ENCODE results near the gene FCGR3B.
A peak's percentile ranks its signal among the peaks of the same experiment; 100 is the strongest.
"Not testable (repeated sequence)": the region's sequence is repeated elsewhere in the genome, so short reads cannot be mapped to it uniquely, and the experiment has no call there.

The FCGR3B gene

DNA sequence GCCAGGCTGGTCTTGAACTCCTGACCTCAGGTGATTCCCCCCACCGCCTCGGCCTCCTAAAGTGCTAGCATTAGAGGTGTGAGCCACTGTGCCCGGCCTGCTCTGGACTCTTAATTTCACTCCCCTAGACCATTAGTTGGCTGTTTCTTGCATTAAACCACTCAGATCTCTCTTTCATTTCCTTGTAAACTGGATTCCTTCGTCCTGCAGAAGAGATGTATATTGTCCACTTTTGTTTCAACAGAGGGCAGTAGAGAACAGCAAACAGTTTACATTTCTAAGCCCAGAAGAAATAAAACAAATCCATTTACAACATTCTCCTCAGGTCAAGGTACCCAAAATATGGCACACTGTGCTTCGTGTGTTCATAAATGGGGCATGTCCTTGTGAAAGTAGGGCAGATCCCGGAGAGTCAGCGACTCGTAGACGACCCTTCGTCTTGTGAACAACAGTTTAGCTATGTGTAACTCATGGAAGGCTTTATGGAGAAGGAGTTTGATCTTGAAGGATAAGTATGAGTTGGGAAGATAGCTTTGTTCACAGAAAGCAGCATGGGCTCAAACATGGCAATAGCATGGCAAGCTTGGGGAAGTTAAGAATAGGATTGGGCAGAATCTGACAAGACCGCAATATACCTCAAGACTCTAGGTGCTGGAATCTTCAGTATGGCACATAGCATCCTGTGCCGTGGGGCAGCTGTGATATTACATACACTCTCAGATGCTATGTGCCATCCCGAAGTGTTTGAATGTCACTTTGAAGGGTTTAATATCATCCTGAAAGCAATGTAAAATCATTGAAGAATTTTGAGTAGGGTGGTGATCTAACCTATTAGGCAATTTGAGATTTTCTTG, 16.8 kb upstream of the FCGR3B start:
- H3K36me3 ChIP-seq (ENCODE audit: insufficient read depth, low read length); H3K9me3 ChIP-seq (ENCODE audit: low read length); H4K20me1 ChIP-seq (ENCODE audit: insufficient read depth, low read length); H3K9me2 ChIP-seq (ENCODE audit: low read depth, low read length); H3K4me2 ChIP-seq (ENCODE audit: low read length); H3K79me2 ChIP-seq (ENCODE audit: insufficient read depth, low read length); H2AFZ ChIP-seq (ENCODE audit: low read length); H3K27me3 ChIP-seq (ENCODE audit: insufficient read depth, low read length); H3K4me1 ChIP-seq (ENCODE audit: insufficient read depth, low read length, severe bottlenecking); H3K27ac ChIP-seq (ENCODE audit: low read depth, low read length, poor library complexity, severe bottlenecking); H3F3A ChIP-seq (ENCODE audit: insufficient read depth, low read length); H3K4me3 ChIP-seq (ENCODE audit: low read depth, low read length, poor library complexity, severe bottlenecking); H3K9ac ChIP-seq (ENCODE audit: low read length): not testable (repeated sequence)
- peak; percentile 74 for TF ChIP-seq CTCF (IDR thresholded peaks at IDR 0.05; ENCODE audit: low read length)

GRCh38 chr1:161644855-161645254, 13.9 kb upstream of the FCGR3B start:
- H3K27ac ChIP-seq (ENCODE audit: low read depth, low read length, poor library complexity, severe bottlenecking); H3K9me3 ChIP-seq (ENCODE audit: low read length); H3K4me2 ChIP-seq (ENCODE audit: low read length); H3K9ac ChIP-seq (ENCODE audit: low read length); H4K20me1 ChIP-seq (ENCODE audit: insufficient read depth, low read length); H3K27me3 ChIP-seq (ENCODE audit: insufficient read depth, low read length); H2AFZ ChIP-seq (ENCODE audit: low read length); H3K9me2 ChIP-seq (ENCODE audit: low read depth, low read length); H3K36me3 ChIP-seq (ENCODE audit: insufficient read depth, low read length); H3K4me3 ChIP-seq (ENCODE audit: low read depth, low read length, poor library complexity, severe bottlenecking); H3K4me1 ChIP-seq (ENCODE audit: insufficient read depth, low read length, severe bottlenecking); H3K79me2 ChIP-seq (ENCODE audit: insufficient read depth, low read length); H3F3A ChIP-seq (ENCODE audit: insufficient read depth, low read length): not testable (repeated sequence)

DNA sequence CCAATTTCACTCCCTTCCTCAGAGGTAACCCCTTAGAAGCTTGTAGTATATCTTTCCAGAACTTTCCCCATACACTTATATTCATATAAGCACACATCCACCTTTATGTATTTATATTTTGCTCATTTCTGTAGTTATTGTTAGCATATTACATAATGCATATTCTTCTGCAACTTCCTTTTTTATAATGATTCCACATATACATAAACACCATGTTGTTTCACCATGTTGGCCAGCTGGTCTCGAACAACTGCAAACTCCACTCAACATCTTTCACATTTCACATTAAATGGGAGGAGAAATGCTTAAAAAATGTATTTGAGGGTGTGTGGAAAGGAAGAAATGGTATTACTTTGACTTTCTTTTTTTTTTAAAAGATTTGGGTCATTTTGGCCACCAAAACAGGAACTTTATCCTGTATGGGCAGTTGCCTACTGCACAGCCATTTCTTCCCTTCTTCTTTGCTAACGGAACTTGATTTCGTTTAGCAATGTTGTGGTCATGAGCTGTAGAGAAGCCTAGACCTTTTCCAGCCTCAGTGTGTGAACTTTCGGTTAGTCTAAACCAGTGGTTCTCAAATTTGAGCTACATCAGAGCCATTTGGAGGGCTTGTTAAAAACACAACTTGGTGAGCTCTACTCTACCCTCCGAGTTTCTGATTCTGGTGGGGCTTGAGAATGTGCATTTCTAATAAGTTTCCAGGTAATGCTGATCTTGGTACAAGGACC, 12.7 kb upstream of the FCGR3B start:
- H3K4me3 ChIP-seq (ENCODE audit: low read depth, low read length, poor library complexity, severe bottlenecking); H3K9ac ChIP-seq (ENCODE audit: low read length); H3K4me2 ChIP-seq (ENCODE audit: low read length); H4K20me1 ChIP-seq (ENCODE audit: insufficient read depth, low read length); H2AFZ ChIP-seq (ENCODE audit: low read length); H3K4me1 ChIP-seq (ENCODE audit: insufficient read depth, low read length, severe bottlenecking); H3K9me2 ChIP-seq (ENCODE audit: low read depth, low read length); H3K9me3 ChIP-seq (ENCODE audit: low read length); H3K36me3 ChIP-seq (ENCODE audit: insufficient read depth, low read length); H3F3A ChIP-seq (ENCODE audit: insufficient read depth, low read length); H3K79me2 ChIP-seq (ENCODE audit: insufficient read depth, low read length); H3K27me3 ChIP-seq (ENCODE audit: insufficient read depth, low read length); H3K27ac ChIP-seq (ENCODE audit: low read depth, low read length, poor library complexity, severe bottlenecking): not testable (repeated sequence)

DNA sequence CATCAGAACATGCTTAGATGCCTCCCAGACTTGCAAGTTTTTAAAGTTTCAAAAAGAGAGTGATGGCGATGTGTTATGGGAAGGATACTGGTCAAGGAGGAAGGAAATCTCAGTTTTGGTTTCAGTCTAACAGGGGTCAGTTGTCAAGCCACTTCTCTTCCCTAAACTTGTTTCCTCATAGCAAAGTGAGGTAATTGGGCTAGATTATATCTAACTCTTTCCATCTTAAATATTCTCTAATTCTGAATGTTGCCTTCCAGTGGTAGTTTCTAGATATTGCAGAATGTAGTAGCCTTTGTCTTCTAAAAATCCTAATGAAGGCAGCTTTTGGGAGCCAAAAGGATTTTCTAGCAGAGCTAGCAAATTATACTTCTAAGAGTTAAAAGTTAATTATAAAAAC, 11.7 kb upstream of the FCGR3B start:
- not testable (repeated sequence) for H4K20me1 ChIP-seq (ENCODE audit: insufficient read depth, low read length); H3K27ac ChIP-seq (ENCODE audit: low read depth, low read length, poor library complexity, severe bottlenecking); H3K36me3 ChIP-seq (ENCODE audit: insufficient read depth, low read length); H3K27me3 ChIP-seq (ENCODE audit: insufficient read depth, low read length); H3K4me3 ChIP-seq (ENCODE audit: low read depth, low read length, poor library complexity, severe bottlenecking); H3K4me1 ChIP-seq (ENCODE audit: insufficient read depth, low read length, severe bottlenecking); H3F3A ChIP-seq (ENCODE audit: insufficient read depth, low read length); H3K9me3 ChIP-seq (ENCODE audit: low read length); H3K79me2 ChIP-seq (ENCODE audit: insufficient read depth, low read length); H2AFZ ChIP-seq (ENCODE audit: low read length); H3K4me2 ChIP-seq (ENCODE audit: low read length); H3K9me2 ChIP-seq (ENCODE audit: low read depth, low read length); H3K9ac ChIP-seq (ENCODE audit: low read length)
- TF ChIP-seq CTCF (IDR thresholded peaks at IDR 0.05; ENCODE audit: low read length) = peak; percentile 21; the same call in 1 of the 2 replicates

GRCh38 chr1:161639203-161639602, 8.2 kb upstream of the FCGR3B start:
- not testable (repeated sequence) for H3F3A ChIP-seq (ENCODE audit: insufficient read depth, low read length); H3K4me1 ChIP-seq (ENCODE audit: insufficient read depth, low read length, severe bottlenecking); H4K20me1 ChIP-seq (ENCODE audit: insufficient read depth, low read length); H3K9me2 ChIP-seq (ENCODE audit: low read depth, low read length); H3K4me3 ChIP-seq (ENCODE audit: low read depth, low read length, poor library complexity, severe bottlenecking); H3K27ac ChIP-seq (ENCODE audit: low read depth, low read length, poor library complexity, severe bottlenecking); H3K9me3 ChIP-seq (ENCODE audit: low read length); H3K9ac ChIP-seq (ENCODE audit: low read length); H3K79me2 ChIP-seq (ENCODE audit: insufficient read depth, low read length); H3K27me3 ChIP-seq (ENCODE audit: insufficient read depth, low read length); H3K36me3 ChIP-seq (ENCODE audit: insufficient read depth, low read length); H2AFZ ChIP-seq (ENCODE audit: low read length); H3K4me2 ChIP-seq (ENCODE audit: low read length)

GRCh38 chr1:161638251-161638993, 7.4 kb upstream of the FCGR3B start:
- not testable (repeated sequence) for H3K9me2 ChIP-seq (ENCODE audit: low read depth, low read length); H3K36me3 ChIP-seq (ENCODE audit: insufficient read depth, low read length); H3K27me3 ChIP-seq (ENCODE audit: insufficient read depth, low read length); H4K20me1 ChIP-seq (ENCODE audit: insufficient read depth, low read length); H2AFZ ChIP-seq (ENCODE audit: low read length); H3K4me2 ChIP-seq (ENCODE audit: low read length); H3K4me3 ChIP-seq (ENCODE audit: low read depth, low read length, poor library complexity, severe bottlenecking); H3K9me3 ChIP-seq (ENCODE audit: low read length); H3F3A ChIP-seq (ENCODE audit: insufficient read depth, low read length); H3K4me1 ChIP-seq (ENCODE audit: insufficient read depth, low read length, severe bottlenecking); H3K79me2 ChIP-seq (ENCODE audit: insufficient read depth, low read length); H3K27ac ChIP-seq (ENCODE audit: low read depth, low read length, poor library complexity, severe bottlenecking); H3K9ac ChIP-seq (ENCODE audit: low read length)
